ENCODE measurements around the gene SOX12.

Gene SOX12

GRCh38 chr20:301886-302848, 23.2 kb upstream of the SOX12 start:
- DNase-seq: no peak

GRCh38 chr20:305745-306144, 19.6 kb upstream of the SOX12 start:
- DNase-seq: no peak

GRCh38 chr20:308427-309038, 16.8 kb upstream of the SOX12 start:
- no peak for DNase-seq

- DNase-seq: no peak
Measured at GRCh38 chr20:309306-309840, 16.0 kb upstream of the SOX12 start.

GRCh38 chr20:309841-310644, 15.3 kb upstream of the SOX12 start:
- peak; percentile 66 for DNase-seq

- no peak for DNase-seq
Measured at GRCh38 chr20:310645-311044, 14.7 kb upstream of the SOX12 start.

GRCh38 chr20:311609-312008, 13.7 kb upstream of the SOX12 start:
- no peak for DNase-seq

GRCh38 chr20:312067-312466, 13.3 kb upstream of the SOX12 start:
- no peak for DNase-seq

GRCh38 chr20:312866-313265, 12.5 kb upstream of the SOX12 start:
- DNase-seq: no peak

GRCh38 chr20:313402-313801, 11.9 kb upstream of the SOX12 start:
- no peak for DNase-seq

GRCh38 chr20:313948-314347, 11.4 kb upstream of the SOX12 start:
- DNase-seq: no peak

- no peak for DNase-seq
Measured at GRCh38 chr20:316316-317068, 8.9 kb upstream of the SOX12 start.

GRCh38 chr20:324177-325044, 941 bp upstream of the SOX12 start:
- DNase-seq: peak; percentile 86

GRCh38 chr20:325889-326644, 715 bp downstream of the SOX12 start:
- DNase-seq: peak; percentile 44

- no peak for DNase-seq
Measured at GRCh38 chr20:326645-327185, 1.4 kb downstream of the SOX12 start.

GRCh38 chr20:327186-328026, 2.1 kb downstream of the SOX12 start:
- DNase-seq: peak; percentile 72

- no peak for DNase-seq
Measured at GRCh38 chr20:328027-328974, 2.9 kb downstream of the SOX12 start.
